NB4 (cell line): ENCODE measurements around the gene RNF225.

Source experiments
- CTCF ChIP-seq: IDR thresholded peaks from one replicate; pipeline ENCODE4 v1.5.1; 2012; ENCODE audit warnings: low read depth, low read length
- TF ChIP-seq, protein P1 (sequence below): IDR thresholded peaks from 2 replicates; pipeline ENCODE4 v1.6.1; 2011; ENCODE audit warnings: low read depth, low read length

GRCh38 chr19:58354478-58355030 lies 40.9 kb upstream of the RNF225 start:
- no peak for TF ChIP-seq CTCF
- TF ChIP-seq, protein P1, sequence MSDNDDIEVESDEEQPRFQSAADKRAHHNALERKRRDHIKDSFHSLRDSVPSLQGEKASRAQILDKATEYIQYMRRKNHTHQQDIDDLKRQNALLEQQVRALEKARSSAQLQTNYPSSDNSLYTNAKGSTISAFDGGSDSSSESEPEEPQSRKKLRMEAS, result no peak
